Activated CD4-positive, CD25-positive, alpha-beta regulatory T cell treated with anti-CD3 and anti-CD28 coated beads, Interleukin-2, amount 50 U/mL, for 24 hours (primary cell): Measurements from ENCODE around the gene DPP10.

Experiments used
- ATAC-seq, 2 donors: fragments of 150-1000 bp; cut with Tn5 transposase; one replicate each; pipeline ENCODE4 v1.10.0; 2021; ENCODE audit warnings: mild to moderate bottlenecking in 1 of 2, moderate library complexity in 1 of 2

Gene DPP10

GRCh38 chr2:115606350-115606749 is 1163.9 kb downstream of the DPP10 start:
- no peak for ATAC-seq

GRCh38 chr2:115609978-115610377 is 1167.5 kb downstream of the DPP10 start:
- ATAC-seq = no peak

DNA sequence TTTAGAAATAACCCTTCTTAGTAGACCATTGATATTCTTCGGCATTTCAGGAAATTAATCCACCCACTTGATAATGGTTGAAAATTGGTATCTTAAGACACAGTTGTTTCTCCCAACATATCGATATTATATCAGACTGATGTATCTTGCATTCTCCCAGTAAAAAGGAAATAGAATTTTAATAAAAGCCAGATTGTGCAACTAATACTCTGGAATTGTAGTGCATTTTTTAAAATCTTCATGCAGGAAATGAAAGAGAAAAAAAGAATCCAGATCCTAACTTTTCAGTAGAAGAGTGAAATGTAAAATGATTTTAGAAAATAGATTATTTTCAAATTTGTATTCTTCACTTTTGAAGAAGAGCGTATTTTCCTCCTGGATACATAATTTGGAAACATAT is 1168.4 kb downstream of the DPP10 start:
- no peak for ATAC-seq

DNA sequence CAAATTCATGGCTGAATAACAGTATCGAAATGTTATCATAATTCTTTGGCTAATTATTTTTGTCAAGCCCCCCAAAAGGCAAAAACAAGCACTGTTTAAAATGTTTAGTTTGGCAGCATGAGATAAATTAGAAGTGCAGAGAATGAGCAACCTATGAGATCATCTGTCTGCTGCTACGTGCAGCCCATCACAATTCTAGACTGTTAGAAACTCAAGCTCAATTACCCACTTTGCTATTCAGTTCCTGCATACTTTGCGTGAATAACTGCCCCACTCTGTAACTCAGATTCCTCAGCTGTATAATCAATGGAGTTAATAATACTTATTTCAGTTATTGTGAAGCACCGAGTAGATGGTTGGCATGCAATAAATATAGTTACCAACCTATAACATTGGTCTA is 1181.9 kb downstream of the DPP10 start:
- no peak for ATAC-seq

DNA sequence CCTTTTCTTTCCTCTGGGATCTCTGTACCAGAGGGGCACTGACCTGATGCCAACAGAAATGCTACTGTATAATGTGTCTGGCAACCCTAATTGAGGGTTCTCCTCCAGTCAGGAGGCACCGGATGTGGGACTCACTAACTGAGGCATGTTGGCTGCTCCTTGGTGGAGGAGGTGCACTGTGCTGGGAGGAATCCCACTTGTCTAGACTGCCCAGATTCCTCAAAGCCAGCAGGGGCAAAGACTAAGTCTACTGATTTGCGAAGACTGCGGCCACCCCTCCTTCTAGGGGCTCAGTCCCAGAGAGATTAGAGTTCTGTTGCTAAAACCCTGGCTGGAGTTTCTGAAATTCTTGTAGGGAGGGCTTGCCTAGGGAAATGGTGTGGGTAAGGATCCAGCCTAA is 1192.1 kb downstream of the DPP10 start:
- no peak for ATAC-seq

DNA sequence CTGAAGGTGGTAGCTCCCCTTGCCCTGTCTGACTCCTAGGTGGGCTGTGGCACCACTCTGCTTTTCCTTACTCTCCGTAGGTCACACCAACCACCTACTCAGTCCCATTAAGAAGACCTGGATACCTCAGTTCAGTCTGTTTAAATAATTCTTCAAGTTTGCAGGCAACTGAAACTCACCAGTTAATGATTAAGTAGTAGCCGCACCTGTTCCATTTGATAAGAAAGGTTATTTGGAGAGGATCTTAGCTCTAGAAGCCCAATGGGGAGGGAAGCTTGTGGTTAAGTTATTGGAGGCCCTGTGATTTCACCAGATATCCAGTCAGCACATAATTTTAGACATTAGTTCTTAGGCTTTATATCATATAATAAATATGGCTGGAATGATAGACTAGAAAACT is 1193.0 kb downstream of the DPP10 start:
- ATAC-seq = no peak

DNA sequence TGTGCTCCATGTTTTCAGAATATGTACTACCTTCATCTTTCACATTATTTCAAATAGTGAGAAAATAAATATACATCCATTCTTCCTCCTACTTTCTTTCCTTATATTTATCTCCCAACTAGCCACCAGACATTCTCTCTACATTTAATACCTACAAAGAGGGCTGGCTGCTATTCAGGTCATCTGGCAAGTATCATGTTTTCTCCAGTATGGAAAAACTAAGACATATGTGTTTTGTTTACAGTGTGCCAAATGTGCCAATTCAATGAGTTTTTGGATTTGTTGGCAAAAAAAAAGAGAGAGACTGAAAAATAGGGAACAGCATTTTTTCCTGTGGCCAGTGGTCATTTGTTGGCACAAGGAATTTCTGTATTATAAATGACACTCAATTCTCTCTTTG is 1207.3 kb downstream of the DPP10 start:
- no peak for ATAC-seq

DNA sequence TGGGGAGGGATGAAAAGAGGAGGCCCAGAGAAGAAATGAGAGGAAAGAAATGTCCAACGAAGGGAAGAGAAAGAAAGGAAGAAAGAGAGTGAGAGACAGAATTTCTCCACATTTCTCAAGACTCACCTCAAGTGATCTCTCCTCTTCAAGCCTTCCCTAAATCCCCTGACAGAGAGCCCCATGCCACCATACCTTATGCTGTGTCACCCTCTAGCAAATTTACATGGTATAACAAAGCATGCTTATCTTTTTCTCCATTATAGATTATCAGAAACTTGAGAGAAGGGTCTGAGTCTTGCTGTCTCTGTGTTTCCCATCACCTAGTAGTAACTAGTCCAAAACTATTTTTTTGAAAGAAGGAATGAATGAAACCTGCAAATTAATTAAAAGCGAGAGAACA is 1208.4 kb downstream of the DPP10 start:
- ATAC-seq = no peak

- no peak for ATAC-seq
Measured at GRCh38 chr2:115652652-115653051, 1210.2 kb downstream of the DPP10 start.

GRCh38 chr2:115654362-115654761 is 1211.9 kb downstream of the DPP10 start:
- ATAC-seq = no peak

DNA sequence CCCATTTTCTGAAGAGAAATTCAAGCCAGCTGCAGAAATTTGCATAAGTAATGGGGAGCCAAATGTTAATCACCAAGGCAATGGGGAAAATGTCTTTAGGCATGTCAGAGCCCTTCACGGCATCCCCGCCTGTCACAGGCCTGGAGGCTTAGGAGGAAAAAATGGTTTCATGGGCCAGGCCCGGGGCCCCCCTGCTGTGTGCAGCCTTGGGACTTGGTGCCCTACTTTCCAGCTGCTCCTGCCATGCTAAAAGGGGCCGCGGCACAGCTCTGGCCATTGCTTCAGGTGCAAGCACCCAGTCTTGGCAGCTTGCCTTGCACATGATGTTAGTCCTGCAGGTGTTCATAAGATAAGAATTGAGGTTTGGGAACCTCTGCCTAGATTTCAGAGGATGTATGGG is 1235.7 kb downstream of the DPP10 start:
- ATAC-seq = no peak

GRCh38 chr2:115684345-115684744 is 1241.9 kb downstream of the DPP10 start:
- no peak for ATAC-seq

DNA sequence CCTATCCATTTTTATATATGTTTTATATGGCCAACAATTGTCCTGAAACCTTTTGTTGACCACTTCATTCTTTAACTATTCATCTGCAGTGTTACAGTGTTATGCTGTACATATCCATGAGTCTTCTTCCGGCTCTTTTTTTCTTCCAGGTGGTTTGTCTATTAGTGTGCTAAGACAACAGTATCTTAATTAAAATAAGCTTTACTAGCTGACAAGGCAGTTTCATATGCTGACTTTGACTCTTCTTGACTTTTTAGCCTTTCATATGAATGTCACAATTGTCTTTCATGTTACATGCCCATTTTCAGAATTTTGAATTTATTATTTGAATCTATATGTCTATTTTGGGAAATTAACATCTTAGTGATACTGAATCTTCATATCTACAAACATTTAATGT is 1249.0 kb downstream of the DPP10 start:
- no peak for ATAC-seq

DNA sequence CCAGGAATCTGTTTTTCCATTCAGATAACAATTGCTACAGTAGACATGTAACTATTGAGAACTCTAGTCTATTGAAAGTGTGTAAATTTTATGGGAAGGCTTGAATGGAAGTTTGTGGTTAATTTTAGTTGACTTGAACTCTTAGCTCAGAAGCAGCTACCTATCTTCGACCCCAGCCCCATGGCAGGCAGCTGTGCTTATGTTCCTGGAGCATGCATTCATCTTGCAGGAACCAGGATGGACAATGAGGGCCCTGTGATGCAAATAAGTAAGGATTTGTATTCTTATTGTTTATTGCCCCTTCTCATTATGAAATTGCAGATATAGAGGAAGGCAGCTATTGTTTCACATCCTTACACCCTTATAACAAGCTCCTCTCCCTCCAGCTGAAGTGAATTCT is 1252.2 kb downstream of the DPP10 start:
- no peak for ATAC-seq

DNA sequence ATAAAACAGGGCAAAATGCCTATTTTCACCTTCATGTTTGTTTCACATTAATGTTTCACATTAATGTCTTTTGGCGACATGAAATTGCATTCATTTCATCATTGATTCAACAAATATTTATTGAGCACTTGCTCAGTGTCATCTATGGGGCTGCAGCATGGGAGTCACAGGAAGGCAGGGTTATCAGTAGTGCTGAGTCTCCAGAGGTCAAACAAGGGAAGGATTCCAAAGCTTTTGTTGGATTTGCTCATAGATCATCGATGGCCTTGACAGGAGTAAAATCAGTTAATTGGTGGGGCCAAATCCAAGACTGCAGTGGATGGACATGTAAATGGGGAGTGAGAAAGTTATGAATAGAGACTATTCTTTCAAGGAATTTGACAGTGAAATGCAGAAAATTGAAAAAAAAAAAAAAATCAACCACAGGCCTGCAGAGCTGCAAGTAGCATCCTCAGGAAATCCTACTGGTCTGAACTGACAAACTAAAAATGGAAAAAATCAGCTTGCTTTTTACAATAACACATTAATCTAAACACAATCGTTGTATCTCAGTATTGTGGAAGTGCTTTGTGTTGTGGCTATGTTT is 1290.8 kb downstream of the DPP10 start:
- no peak for ATAC-seq

DNA sequence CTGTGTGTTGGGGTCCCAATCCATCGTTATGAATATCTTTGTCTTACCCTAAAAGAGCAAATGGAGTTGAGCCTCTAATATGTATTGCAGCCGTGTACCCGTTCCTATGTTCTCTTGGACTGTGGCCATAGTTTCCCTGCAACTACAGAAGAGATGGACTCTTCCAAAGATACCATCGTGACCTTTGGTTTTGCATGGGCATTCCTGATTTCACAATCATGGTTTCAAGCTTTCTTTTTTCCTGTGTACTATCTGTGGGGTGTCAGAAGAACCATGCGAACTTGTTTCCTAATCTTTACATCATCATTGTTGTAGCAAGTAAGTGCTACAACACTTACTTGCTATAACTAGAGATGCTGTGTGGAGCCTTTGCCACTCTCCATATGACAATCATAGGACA is 1295.7 kb downstream of the DPP10 start:
- ATAC-seq = no peak

DNA sequence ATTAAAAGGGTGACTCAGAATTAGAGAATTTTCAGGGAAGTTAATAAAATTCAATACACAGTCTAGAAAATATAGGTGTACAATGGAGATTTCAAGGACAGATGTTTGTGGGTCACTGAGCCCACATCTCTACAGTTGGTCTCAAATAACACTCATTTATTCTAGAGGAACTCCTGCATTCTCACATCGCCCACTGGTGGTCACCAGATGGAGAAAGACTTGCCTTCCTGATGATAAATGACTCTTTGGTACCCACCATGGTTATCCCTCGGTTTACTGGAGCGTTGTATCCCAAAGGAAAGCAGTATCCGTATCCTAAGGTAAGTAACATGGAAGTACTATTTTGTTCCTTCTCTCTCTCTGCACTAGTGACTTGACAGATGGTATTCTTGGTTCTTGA is 1297.1 kb downstream of the DPP10 start:
- no peak for ATAC-seq

DNA sequence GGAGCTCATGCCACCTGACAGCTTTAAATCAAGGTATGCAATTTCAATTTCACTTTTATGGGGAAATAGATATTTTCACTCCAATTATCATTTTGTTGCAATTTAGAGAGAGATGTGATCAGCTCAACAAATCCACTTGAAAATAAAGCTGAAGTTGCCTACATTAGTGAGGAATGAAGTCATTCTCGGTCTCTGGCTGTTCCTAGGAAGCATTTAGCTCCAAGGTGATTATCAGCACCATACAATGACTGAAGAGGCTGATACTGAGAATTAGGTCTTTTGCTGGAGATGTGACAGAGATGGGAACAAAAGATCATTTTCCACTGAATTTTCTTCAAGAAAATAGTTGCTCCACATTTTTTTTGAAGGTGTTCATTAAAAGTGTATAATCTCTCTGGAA is 1303.7 kb downstream of the DPP10 start:
- no peak for ATAC-seq

DNA sequence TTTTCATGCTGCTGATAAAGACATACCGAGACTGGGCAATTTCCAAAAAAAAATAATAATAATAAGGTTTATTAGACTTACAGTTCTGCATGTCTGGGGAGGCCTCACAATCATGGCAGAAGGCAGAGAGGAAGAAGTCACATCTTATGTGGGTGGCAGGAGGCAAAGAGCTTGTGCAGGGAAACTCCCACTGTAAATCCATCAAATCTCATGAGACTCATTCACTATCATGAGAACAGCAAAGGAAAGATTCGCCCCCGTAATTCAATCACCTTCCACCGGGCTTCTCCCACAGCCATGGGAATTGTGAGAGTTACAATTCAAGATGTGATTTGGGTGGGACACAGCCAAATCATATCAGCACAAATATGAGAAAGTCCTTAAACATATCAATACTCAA is 1314.8 kb downstream of the DPP10 start:
- ATAC-seq = no peak

- no peak for ATAC-seq
Measured at GRCh38 chr2:115763601-115764000, 1321.2 kb downstream of the DPP10 start.

- ATAC-seq = no peak
Measured at GRCh38 chr2:115771516-115771915, 1329.1 kb downstream of the DPP10 start.

- ATAC-seq = no peak
Measured at GRCh38 chr2:115774361-115774760, 1331.9 kb downstream of the DPP10 start.

DNA sequence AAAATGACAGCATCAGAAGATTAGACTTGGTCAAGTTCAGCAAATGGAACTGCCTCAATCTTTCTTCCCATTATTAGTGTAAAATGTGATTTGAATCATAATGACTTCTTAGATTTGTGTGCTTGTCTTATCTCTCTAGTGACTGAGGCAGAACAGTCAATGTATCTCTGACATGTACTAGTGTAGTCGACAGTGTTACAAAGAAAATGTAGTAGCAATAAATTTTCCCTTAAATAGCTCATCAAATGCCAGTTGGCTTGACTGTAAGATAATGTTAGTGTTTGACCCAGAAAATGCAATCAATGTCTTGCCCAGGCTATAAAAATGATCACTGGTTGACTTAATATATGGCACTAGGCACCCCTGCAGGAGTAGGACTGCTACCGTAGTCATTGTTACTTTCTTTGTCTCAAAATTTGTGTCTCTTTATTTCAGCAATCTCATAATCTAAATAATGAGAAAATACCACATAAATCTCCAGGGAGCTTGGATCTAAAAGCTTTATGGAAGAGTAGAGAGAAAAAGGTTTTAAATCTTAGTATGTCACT is 1336.7 kb downstream of the DPP10 start:
- no peak for ATAC-seq

DNA sequence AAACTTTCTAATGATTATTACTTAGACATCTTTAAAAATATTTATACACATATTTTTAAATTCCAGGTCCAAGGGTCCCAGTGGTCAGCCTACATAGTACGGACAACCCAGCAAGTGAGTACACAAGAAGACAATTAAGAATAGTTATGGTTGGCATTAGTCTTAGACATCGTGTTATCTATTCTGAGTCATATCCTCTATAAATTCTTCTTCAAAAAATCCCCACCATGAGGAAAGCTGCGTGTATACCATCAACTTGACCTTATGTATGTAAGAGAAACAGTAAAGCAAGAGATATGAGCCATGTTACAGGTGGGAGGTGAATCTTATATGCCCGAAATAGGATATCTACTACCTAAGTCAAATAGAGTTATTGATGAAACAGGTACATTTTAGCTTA is 1339.8 kb downstream of the DPP10 start:
- ATAC-seq = no peak

- no peak for ATAC-seq
Measured at GRCh38 chr2:115796078-115796477, 1353.6 kb downstream of the DPP10 start.
